ENCODE measurements around the gene INTS6.

Gene INTS6

DNA sequence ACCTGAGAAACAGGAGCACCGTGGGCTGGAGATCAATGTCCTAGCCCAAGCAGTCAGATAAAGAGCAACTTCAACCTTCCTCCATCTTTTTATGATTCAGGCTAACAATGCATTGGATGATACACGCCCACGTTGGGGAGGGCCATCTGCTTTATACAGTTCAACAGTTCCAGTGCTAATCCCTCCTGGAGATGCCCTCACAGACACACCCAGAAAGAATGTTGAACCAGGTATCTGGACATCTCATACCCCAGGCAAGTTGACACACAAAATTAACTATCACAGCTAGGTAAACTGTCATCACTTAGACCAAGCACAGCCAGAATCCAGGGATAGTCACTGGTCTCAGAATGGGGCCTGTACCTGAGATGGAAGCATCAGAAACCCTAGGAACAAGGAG is 134.0 kb downstream of the INTS6 start:
- no peak for DNase-seq (ENCODE audit: low read depth)

DNA sequence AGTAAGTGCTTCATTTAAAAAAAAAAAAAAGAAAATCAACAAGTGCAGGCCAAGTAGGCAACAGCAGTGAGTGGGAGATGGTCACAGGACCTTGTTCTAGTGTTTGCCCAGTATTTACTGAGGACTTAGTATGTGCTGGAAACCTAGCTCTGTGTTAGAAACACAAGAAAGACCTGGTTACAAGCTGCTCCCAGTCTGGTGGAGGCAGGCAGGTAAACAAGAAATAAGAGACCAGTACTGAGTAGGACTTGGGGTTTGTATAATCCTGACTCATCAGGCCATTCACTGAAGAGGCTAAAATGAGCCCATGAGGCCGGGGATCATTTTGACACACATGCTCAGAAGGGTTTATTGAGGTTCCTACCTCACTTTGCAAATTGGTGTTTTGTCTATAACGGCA is 134.8 kb downstream of the INTS6 start:
- no peak for DNase-seq (ENCODE audit: low read depth)

DNA sequence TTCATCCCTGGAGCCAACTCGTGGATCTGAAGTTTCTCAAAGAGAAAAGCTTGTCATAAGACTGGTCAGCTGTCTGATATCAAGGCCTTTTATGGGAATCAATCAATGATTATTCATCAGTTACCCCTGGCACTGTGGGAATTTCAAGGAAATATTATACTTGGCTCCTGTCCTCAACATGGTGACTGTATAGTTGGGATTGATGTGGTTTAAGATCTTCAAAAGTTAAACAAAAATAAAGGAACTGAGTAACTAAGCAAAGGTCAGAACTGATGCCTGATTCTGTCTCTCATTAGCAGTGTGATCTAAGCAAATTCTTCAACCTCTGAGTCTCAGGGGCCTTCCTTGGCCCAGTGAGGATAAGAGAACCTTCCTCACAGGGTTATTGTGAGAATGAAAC is 135.6 kb downstream of the INTS6 start:
- peak; percentile 58 for DNase-seq (ENCODE audit: low read depth)

DNA sequence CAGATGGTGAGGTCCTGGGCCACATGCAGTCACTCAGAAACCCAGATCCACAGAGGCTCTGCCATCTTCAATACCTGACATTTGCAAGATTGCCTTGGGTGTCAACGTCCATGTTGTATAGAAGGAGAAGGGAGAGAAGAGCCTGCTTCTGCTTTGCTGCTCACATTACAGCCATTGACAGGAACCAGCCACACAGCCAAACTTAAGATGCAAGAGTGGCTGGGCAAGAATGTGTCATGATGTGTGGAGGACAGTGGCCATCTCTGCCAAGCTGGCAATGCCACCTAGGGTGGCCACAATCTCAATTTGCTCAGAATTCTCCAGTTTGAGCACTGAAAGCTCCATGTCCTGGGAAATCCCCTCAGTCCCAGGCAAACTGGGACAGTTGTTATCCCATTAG is 139.2 kb downstream of the INTS6 start:
- no peak for DNase-seq (ENCODE audit: low read depth)

DNA sequence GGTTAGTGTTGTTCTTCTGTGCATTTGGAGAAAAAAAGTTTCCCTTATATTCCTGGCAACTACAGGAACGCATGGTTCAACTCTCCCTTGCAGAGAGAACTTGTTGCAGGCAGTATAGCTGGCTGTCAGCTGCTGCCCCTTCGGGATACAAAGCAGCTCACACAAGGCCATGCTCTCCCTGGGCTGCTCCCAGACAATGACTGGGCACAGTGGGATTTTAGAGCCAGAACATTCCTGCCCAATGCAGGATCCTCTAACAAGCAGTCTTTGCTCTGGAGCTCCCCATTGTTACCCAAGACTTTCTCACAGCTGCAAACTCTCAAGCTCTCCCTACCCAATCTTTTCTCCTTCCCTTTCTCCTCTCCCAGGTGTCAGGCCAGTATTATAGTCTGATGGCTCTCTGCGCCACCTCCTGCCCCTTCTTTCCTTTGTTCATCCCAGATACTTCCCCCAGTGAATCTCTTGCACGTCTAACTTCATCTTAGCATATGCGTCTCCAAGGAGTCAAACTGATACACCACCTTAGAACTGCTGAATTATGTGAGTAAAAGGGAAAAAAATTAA is 140.8 kb downstream of the INTS6 start:
- no peak for DNase-seq (ENCODE audit: low read depth)

Measured in EH (cell line).